Heart left ventricle (tissue), 13 donors: ENCODE measurements around the gene ATXN7L3.

ENCODE experiments used
- CTCF ChIP-seq, 12 donors: fragments of 200-600 bp; sonication (generic) in 4 of 12; IDR thresholded peaks; one replicate each; pipeline versions ENCODE4 v1.5.0 to v1.8.0; 2018 to 2022; ENCODE audit warnings: antibody characterized with exemption in 12 of 12, mild to moderate bottlenecking in 5 of 12
- POLR2A ChIP-seq, 2 donors: fragments of 450-650 bp; IDR thresholded peaks; one replicate each; pipeline ENCODE4 v1.6.1; 2017; ENCODE audit warnings: antibody characterized with exemption in 2 of 2, mild to moderate bottlenecking in 2 of 2, moderate library complexity in 2 of 2
- donor health status: ischemic (EF 13 %, LVEDD 7.1; RV severe dilation, severe dysfunction).
- donor health status: DM: no; HTN: yes; CAD: no.
- donor health status: DM: no; HTN: no; CAD: no.
- donor health status: ischemic (EF 25% LVEDD 6.9; RV normal size, moderate dysfunction).
- donor health status: ischemic (EF 25% LVEDD 5.7; RV mildly dilated, moderate dysfunction).
- donor health status: ischemic (EF 35%, LVEDD 5.7; RV mildly dilated, moderate dysfunction).
- donor health status: nonischemic (EF 11% LVEDD 7.7; RV severe dilation, severe dysfunction).
- donor health status: DM: yes; HTN: yes; CAD: no.
- donor health status: PGD.
- donor health status: ischemic (EF 29% LVEDD 5.4; RV normal size, mild dysfunction).
- donor health status: nonischemic (EF 23%, LVEDD 6.1; RV moderate dilation, normal function).

GRCh38 chr17:44229090-44229489, 29.4 kb upstream of the ATXN7L3 start:
- TF ChIP-seq POLR2A (IDR thresholded peaks at IDR 0.05): no peak
- TF ChIP-seq CTCF (IDR thresholded peaks at IDR 0.05): no peak
